ENCODE results near the gene AQR. TPM values are rescaled to one million over a fixed set of nuclear protein-coding genes. Genes with fewer than 3 reads are reported as not detected.

The AQR gene
- total and polyA plus RNA-seq, 3 donors from 2014 or later: 37.6 to 39.2 (median 38.5) TPM

DNA sequence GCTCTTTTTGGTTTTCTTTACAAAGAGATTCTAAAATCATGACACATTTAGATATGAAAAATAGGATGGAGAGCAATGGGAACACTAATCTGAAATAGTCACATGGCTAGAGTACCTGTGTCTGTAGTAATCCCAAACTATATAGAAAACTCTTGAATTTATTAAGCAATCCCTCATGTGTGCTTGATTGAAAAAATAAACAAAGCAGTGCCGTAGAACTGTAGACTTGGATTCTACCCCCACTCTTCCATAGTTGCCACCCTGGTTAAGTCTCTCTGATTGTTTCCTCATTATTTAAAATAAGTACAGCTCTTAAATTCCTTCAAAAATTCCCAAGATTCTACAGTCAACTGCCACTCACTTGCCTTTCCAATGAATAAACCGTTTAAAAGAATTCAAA, 115.3 kb downstream of the AQR start:
- Histone ChIP-seq H3K4me3 (no peak overlapping the region), H3K27ac (no peak overlapping the region), H3K27me3 (no peaks in the 10 kb centered on the region), H3K36me3 (ENCODE audit: low read depth, missing control alignments) (no peaks in the 10 kb centered on the region), H3K9me3 (no peaks in the 10 kb centered on the region), H3K4me1 (no peaks in the 10 kb centered on the region)
- DNase-seq: no peak
- intact Hi-C loops (cut with DNase I; ENCODE audit: low total_unique reads): no loop called here
- 84 to 92% methylated on average over 2 of the region's 2 CpGs for WGBS, 2 donors
- TF ChIP-seq, protein P1, sequence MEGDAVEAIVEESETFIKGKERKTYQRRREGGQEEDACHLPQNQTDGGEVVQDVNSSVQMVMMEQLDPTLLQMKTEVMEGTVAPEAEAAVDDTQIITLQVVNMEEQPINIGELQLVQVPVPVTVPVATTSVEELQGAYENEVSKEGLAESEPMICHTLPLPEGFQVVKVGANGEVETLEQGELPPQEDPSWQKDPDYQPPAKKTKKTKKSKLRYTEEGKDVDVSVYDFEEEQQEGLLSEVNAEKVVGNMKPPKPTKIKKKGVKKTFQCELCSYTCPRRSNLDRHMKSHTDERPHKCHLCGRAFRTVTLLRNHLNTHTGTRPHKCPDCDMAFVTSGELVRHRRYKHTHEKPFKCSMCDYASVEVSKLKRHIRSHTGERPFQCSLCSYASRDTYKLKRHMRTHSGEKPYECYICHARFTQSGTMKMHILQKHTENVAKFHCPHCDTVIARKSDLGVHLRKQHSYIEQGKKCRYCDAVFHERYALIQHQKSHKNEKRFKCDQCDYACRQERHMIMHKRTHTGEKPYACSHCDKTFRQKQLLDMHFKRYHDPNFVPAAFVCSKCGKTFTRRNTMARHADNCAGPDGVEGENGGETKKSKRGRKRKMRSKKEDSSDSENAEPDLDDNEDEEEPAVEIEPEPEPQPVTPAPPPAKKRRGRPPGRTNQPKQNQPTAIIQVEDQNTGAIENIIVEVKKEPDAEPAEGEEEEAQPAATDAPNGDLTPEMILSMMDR (IDR thresholded peaks at IDR 0.05): no peak
- no peak for TF ChIP-seq POLR2A (IDR thresholded peaks at IDR 0.05)

DNA sequence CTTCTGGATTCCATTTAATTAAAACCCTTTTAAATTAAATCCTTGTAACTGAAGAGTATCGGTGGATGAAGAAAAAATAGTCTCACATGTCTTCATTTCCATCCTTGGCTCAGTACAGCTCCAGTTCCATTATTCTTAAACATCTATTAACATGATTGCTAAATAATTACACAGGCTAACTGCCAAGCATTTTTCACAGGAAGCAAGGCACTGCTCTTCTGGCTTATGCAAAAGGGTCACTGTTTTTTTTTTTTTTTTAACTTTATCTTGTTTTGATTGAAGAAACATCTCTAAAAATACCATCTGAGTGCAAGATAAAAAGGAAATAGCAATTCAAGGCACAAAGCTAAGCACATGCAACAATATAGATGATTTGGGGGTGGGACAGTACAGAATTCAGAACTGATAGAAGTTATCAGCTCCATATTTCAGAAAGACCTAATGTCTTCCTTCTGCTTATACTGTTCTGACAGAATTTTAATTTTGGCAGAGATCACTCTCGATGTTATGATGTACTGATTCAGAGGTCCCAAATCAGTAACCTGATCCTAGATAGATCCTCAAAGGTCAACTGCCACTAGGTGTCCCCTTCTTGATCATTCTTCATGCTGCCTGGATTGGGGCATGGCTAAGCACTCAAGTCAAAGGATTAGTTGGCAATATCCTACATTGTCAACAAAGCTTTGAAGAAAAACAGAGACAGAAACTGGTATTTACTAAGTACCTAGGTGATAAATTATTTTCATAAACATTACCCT, 116.4 kb downstream of the AQR start:
- Histone ChIP-seq H3K4me3 (no peak overlapping the region), H3K9me3 (no peaks in the 10 kb centered on the region), H3K27me3 (no peaks in the 10 kb centered on the region), H3K27ac (no peak overlapping the region), H3K4me1 (no peaks in the 10 kb centered on the region), H3K36me3 (ENCODE audit: low read depth, missing control alignments) (no peaks in the 10 kb centered on the region)
- TF ChIP-seq POLR2A (IDR thresholded peaks at IDR 0.05): no peak
- TF ChIP-seq, protein P1 (IDR thresholded peaks at IDR 0.05): no peak
- 49 to 60% methylated on average over 2 of the region's 2 CpGs for WGBS, 2 donors
- intact Hi-C loops (cut with DNase I; ENCODE audit: low total_unique reads): no loop called here
- no peak for DNase-seq

DNA sequence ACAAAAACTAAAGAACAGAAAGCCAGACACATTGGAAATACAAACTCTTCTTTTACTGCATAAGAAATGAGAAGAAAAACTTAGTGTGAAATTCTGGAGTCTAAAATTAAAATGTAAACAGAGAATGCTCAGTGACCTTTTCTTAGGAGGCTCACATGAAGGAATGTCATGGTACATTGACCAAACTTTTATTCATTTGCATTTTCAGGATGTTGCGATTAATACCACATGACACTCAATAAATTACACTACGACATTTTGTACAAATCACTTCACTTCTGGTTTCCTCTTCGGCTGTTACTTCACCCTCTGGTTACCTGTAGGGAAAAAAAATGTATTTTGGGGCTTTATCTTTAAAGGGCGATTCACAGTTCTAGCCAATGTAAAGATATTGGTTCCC, 117.8 kb downstream of the AQR start:
- no peak for DNase-seq
- no peaks in the 10 kb centered on the region for H3K9me3 ChIP-seq
- H3K36me3 ChIP-seq (ENCODE audit: low read depth, missing control alignments): no peaks in the 10 kb centered on the region
- H3K27ac ChIP-seq: no peak overlapping the region
- no peak overlapping the region for H3K4me3 ChIP-seq
- intact Hi-C loops (cut with DNase I; ENCODE audit: low total_unique reads): no loop called here
- WGBS, 2 donors: 84 to 91% methylated on average over 4 of the region's 4 CpGs
- H3K27me3 ChIP-seq: no peaks in the 10 kb centered on the region
- no peaks in the 10 kb centered on the region for H3K4me1 ChIP-seq
- TF ChIP-seq, protein P1 (IDR thresholded peaks at IDR 0.05): no peak
- no peak for TF ChIP-seq POLR2A (IDR thresholded peaks at IDR 0.05)

DNA sequence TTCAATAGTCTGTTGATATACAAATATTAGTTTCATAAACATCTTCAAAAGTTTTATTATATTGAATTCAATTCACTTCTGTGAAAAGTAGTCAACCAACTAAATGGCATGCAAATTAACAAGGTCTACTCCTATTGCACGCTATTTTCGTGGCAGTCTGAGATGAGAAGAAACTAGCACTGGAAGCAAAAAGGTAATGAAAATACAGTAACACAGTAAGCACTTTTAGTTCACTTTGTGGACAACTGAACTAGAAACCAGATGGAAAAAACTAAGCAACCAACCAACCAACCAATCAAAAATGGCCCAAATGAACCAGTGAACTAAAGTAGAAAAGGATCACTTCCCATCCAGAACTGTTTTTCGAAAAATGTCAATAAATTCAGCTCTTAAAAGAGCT, 118.5 kb downstream of the AQR start:
- Histone ChIP-seq H3K36me3 (ENCODE audit: low read depth, missing control alignments) (no peaks in the 10 kb centered on the region), H3K4me3 (no peak overlapping the region), H3K9me3 (no peaks in the 10 kb centered on the region), H3K27me3 (no peaks in the 10 kb centered on the region), H3K4me1 (no peaks in the 10 kb centered on the region), H3K27ac (no peak overlapping the region)
- TF ChIP-seq POLR2A (IDR thresholded peaks at IDR 0.05): no peak
- TF ChIP-seq, protein P1 (IDR thresholded peaks at IDR 0.05): no peak
- DNase-seq: no peak
- intact Hi-C loops (cut with DNase I; ENCODE audit: low total_unique reads): no loop called here
- 82 to 89% methylated on average over 3 of the region's 3 CpGs for WGBS, 2 donors

DNA sequence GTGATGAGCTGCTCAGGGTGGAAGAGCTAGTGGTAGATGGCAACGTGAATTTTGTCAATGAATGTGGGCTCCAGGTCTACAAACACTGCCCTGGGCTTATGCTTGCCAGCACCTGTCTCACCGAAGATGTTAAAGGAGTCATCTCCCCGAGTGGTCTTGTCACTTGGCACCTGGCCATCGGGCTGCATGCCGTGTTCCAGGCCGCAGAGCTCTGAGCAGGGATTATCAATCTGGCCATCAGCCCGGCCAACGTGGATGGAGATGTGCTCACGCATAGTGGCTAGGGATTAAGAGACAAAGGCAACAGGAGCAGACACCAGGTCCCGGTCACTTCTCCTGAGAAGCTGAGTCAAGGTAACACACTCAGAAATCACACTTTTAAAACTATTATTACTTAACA, 119.4 kb downstream of the AQR start:
- no peak overlapping the region for H3K4me3 ChIP-seq
- H3K9me3 ChIP-seq: no peaks in the 10 kb centered on the region
- TF ChIP-seq POLR2A (IDR thresholded peaks at IDR 0.05): no peak
- DNase-seq: no peak
- intact Hi-C loops (cut with DNase I; ENCODE audit: low total_unique reads): no loop called here
- no peak overlapping the region for H3K27ac ChIP-seq
- H3K27me3 ChIP-seq: no peaks in the 10 kb centered on the region
- no peaks in the 10 kb centered on the region for H3K36me3 ChIP-seq (ENCODE audit: low read depth, missing control alignments)
- H3K4me1 ChIP-seq: no peaks in the 10 kb centered on the region
- WGBS, 2 donors: 57 to 62% methylated on average over 7 to 10 of the region's 10 CpGs
